NT2/D1 (cell line): Measurements from ENCODE around the gene ANK3.

Experiments
- SUZ12 ChIP-seq: IDR thresholded peaks from 2 replicates; pipeline ENCODE4 v1.6.1; 2011; ENCODE audit not compliant: insufficient read length, insufficient read depth; ENCODE audit errors: extremely low read depth
- YY1 ChIP-seq: IDR thresholded peaks from 2 replicates; pipeline ENCODE4 v1.6.1; 2011; ENCODE audit not compliant: insufficient read length, insufficient read depth
- ZNF274 ChIP-seq: IDR thresholded peaks from 2 replicates; pipeline ENCODE4 v1.6.1; 2011; ENCODE audit warnings: mild to moderate bottlenecking, low read depth, low read length

DNA sequence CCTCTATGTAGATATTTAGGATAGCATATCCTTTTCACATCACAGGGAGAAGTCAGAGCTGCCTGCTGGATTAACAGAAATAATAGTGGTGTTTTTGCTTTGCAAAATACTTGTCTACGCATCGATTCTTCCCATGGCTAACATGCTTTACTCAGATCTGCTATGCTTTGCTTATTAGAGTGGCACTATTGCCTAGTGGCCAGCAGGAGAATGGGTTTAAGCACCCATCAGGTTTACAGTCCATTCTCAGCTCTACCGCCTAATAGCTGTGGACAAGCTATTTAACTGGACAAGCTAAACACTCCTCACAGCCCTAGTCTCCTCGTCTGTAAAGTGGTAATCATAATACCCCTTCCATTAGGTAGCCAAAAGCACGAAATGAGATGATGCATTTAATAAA, 265.1 kb downstream of the ANK3 start:
- no peak for TF ChIP-seq SUZ12
- TF ChIP-seq ZNF274 = no peak
- TF ChIP-seq YY1 = no peak
